Superior temporal gyrus (tissue), 1 donor: Measurements from ENCODE around the gene RPAP3.

Experiments used
- DNase-seq: peaks from one replicate; pipeline ENCODE4 v3.0.0-alpha.2; 2016; ENCODE audit errors: extremely low spot score

RPAP3 gene

GRCh38 chr12:47705566-47706425, at the start of gene RPAP3:
RPAP3 (minus strand) TSS chr12:47706030; CDS start chr12:47702840, 3,190 bp downstream.
- DNase-seq, result peak; percentile 91

- DNase-seq, result peak; percentile 70
Observed at GRCh38 chr12:47754881-47755280, 49.1 kb upstream of the RPAP3 start.

- no peak for DNase-seq
Observed at GRCh38 chr12:47754126-47754525, 48.3 kb upstream of the RPAP3 start.

- DNase-seq, result no peak
Observed at GRCh38 chr12:47753021-47754001, 47.5 kb upstream of the RPAP3 start.

- DNase-seq, result no peak
Observed at GRCh38 chr12:47752552-47752951, 46.7 kb upstream of the RPAP3 start.

- DNase-seq, result no peak
Observed at GRCh38 chr12:47752121-47752520, 46.3 kb upstream of the RPAP3 start.

- DNase-seq, result no peak
Observed at GRCh38 chr12:47751561-47751960, 45.7 kb upstream of the RPAP3 start.

GRCh38 chr12:47750916-47751470, 45.2 kb upstream of the RPAP3 start:
- no peak for DNase-seq

GRCh38 chr12:47750229-47750798, 44.5 kb upstream of the RPAP3 start:
- no peak for DNase-seq

- no peak for DNase-seq
Observed at GRCh38 chr12:47748899-47749298, 43.1 kb upstream of the RPAP3 start.

- DNase-seq, result no peak
Observed at GRCh38 chr12:47748507-47748828, 42.6 kb upstream of the RPAP3 start.

- no peak for DNase-seq
Observed at GRCh38 chr12:47747596-47748506, 42.0 kb upstream of the RPAP3 start.

GRCh38 chr12:47747126-47747525, 41.3 kb upstream of the RPAP3 start:
- no peak for DNase-seq

- DNase-seq, result no peak
Observed at GRCh38 chr12:47746523-47746922, 40.7 kb upstream of the RPAP3 start.

GRCh38 chr12:47746073-47746472, 40.2 kb upstream of the RPAP3 start:
- DNase-seq, result no peak

- DNase-seq, result no peak
Observed at GRCh38 chr12:47745485-47746041, 39.7 kb upstream of the RPAP3 start.

GRCh38 chr12:47744778-47745436, 39.1 kb upstream of the RPAP3 start:
- DNase-seq, result no peak

- no peak for DNase-seq
Observed at GRCh38 chr12:47744005-47744651, 38.3 kb upstream of the RPAP3 start.

GRCh38 chr12:47743311-47743860, 37.6 kb upstream of the RPAP3 start:
- no peak for DNase-seq
